C4-2B (cell line): ENCODE measurements around the gene GPR146.

Experiments
- H3K27ac ChIP-seq: fragments of 450-650 bp; 2 replicates; pipeline ENCODE4 v1.5.1; 2017
- ZFX ChIP-seq: fragments of 450-650 bp; IDR thresholded peaks from 2 replicates; pipeline ENCODE4 v1.6.1; 2017
- TF ChIP-seq, protein P1 (sequence below): fragments of 450-650 bp; conservative IDR thresholded peaks from 2 replicates; pipeline ENCODE4 v1.5.1; 2017; ENCODE audit warnings: mild to moderate bottlenecking

Gene GPR146

GRCh38 chr7:1103789-1104515 lies 59.6 kb downstream of the GPR146 start:
- no peak for TF ChIP-seq ZFX
- TF ChIP-seq, protein P1, sequence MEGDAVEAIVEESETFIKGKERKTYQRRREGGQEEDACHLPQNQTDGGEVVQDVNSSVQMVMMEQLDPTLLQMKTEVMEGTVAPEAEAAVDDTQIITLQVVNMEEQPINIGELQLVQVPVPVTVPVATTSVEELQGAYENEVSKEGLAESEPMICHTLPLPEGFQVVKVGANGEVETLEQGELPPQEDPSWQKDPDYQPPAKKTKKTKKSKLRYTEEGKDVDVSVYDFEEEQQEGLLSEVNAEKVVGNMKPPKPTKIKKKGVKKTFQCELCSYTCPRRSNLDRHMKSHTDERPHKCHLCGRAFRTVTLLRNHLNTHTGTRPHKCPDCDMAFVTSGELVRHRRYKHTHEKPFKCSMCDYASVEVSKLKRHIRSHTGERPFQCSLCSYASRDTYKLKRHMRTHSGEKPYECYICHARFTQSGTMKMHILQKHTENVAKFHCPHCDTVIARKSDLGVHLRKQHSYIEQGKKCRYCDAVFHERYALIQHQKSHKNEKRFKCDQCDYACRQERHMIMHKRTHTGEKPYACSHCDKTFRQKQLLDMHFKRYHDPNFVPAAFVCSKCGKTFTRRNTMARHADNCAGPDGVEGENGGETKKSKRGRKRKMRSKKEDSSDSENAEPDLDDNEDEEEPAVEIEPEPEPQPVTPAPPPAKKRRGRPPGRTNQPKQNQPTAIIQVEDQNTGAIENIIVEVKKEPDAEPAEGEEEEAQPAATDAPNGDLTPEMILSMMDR: no peak
- H3K27ac ChIP-seq: no peak overlapping the region

GRCh38 chr7:1104516-1105179 lies 60.3 kb downstream of the GPR146 start:
- no peak overlapping the region for H3K27ac ChIP-seq
- TF ChIP-seq, protein P1: no peak
- TF ChIP-seq ZFX: no peak

GRCh38 chr7:1105189-1105588 lies 60.8 kb downstream of the GPR146 start:
- TF ChIP-seq, protein P1: no peak
- no peak for TF ChIP-seq ZFX
- H3K27ac ChIP-seq: no peak overlapping the region

DNA sequence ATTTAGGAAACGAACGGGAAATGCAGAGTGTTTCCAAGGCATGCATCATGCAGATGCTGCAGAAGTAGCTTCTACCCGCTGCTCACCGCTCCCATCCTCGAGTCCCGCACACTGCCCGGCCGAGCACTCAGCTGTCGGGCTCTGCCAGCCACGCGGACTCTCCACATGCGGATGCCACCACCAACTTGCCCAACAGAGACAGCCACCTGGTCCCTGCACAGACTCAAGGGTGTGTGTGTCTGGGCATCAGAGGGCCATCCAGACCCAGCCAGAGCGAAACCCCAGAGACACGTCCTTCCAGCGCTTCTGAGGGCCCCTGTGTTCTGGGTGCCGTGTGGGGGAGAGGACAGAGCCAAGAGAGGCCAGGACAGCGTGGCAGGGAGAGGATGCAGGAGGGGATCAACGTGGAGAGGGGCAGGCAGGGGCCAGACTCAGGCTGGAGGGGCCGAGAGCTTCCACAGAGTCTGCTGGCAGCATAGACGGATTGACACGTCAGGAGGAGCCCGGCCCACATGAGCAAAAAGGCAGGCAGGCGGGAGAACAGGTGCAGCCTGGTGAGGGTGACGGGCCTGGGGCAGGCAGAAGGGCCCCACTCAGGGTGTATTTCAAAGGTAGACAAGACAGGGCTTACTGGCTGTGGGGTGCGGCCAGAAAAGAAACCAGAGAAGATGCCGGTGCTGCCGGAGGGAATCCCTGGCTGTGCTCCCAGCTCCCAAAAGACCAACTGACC lies 61.9 kb downstream of the GPR146 start:
- TF ChIP-seq, protein P1: no peak
- TF ChIP-seq ZFX: no peak
- no peak overlapping the region for H3K27ac ChIP-seq

DNA sequence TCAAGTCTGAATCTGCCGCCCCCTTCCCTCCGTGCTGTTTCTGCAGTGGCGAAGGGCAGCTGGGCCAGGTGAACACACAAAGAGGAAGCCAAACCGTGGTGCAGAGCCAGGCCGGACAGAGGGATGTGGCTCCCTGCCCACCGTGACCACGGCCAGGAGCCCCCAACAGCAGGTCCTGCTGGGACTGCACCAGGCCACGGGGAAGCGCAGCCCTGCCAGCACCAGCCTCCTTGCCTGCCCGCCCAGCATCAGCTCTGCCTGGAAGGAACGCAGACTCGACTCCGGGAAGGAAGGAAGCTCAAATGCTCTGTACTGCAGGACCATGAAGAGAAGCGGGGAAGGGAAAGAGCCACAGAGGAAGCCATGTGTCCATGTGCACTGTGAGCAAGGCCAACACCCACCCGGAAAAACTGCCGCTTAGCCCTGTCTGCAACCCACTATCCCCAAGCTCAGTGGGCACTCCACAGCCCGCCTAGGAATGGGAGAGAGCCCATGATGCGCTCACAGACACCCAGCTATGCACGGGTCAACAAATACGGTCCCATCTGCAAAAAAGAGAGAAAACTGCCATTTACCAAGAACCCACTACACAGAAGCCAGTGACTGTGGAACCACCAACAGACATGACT lies 62.6 kb downstream of the GPR146 start:
- TF ChIP-seq ZFX: no peak
- TF ChIP-seq, protein P1: no peak

GRCh38 chr7:1108264-1108920 lies 64.0 kb downstream of the GPR146 start:
- H3K27ac ChIP-seq: no peak overlapping the region
- TF ChIP-seq ZFX: no peak
- TF ChIP-seq, protein P1: no peak

More for the DNA sequence above, 62.6 kb downstream of the GPR146 start:
- no peak overlapping the region for H3K27ac ChIP-seq
